ENCODE measurements around the gene SLC25A26.

Gene SLC25A26

GRCh38 chr3:66320390-66320789, 99.6 kb downstream of the SLC25A26 start:
- DNase-seq (ENCODE audit: low read depth in 3 of 3): no peak

GRCh38 chr3:66322436-66322835, 101.6 kb downstream of the SLC25A26 start:
- DNase-seq (ENCODE audit: low read depth in 3 of 3): no peak

- DNase-seq (ENCODE audit: low read depth in 3 of 3): no peak
Observed at GRCh38 chr3:66326340-66326739, 105.5 kb downstream of the SLC25A26 start.

GRCh38 chr3:66335671-66336070, 114.9 kb downstream of the SLC25A26 start:
- DNase-seq (ENCODE audit: low read depth in 3 of 3): no peak

GRCh38 chr3:66336333-66336766, 115.5 kb downstream of the SLC25A26 start:
- DNase-seq (ENCODE audit: low read depth in 3 of 3): no peak

GRCh38 chr3:66338927-66339326, 118.1 kb downstream of the SLC25A26 start:
- no peak for DNase-seq (ENCODE audit: low read depth in 3 of 3)

- DNase-seq (ENCODE audit: low read depth in 3 of 3): no peak
Observed at GRCh38 chr3:66342717-66343356, 122.0 kb downstream of the SLC25A26 start.

GRCh38 chr3:66344391-66344811, 123.6 kb downstream of the SLC25A26 start:
- no peak for DNase-seq (ENCODE audit: low read depth in 3 of 3)

- no peak for DNase-seq (ENCODE audit: low read depth in 3 of 3)
Observed at GRCh38 chr3:66344848-66345578, 124.2 kb downstream of the SLC25A26 start.

GRCh38 chr3:66348704-66349103, 127.9 kb downstream of the SLC25A26 start:
- DNase-seq (ENCODE audit: low read depth in 3 of 3): no peak

GRCh38 chr3:66350601-66351000, 129.8 kb downstream of the SLC25A26 start:
- DNase-seq (ENCODE audit: low read depth in 3 of 3): no peak

- DNase-seq (ENCODE audit: low read depth in 3 of 3): no peak
Observed at GRCh38 chr3:66353039-66353438, 132.2 kb downstream of the SLC25A26 start.

GRCh38 chr3:66353530-66353929, 132.7 kb downstream of the SLC25A26 start:
- DNase-seq (ENCODE audit: low read depth in 3 of 3): no peak

GRCh38 chr3:66354001-66354400, 133.2 kb downstream of the SLC25A26 start:
- DNase-seq (ENCODE audit: low read depth in 3 of 3): no peak

GRCh38 chr3:66355394-66355793, 134.6 kb downstream of the SLC25A26 start:
- no peak for DNase-seq (ENCODE audit: low read depth in 3 of 3)

GRCh38 chr3:66355997-66356396, 135.2 kb downstream of the SLC25A26 start:
- no peak for DNase-seq (ENCODE audit: low read depth in 3 of 3)

- no peak for DNase-seq (ENCODE audit: low read depth in 3 of 3)
Observed at GRCh38 chr3:66361356-66361755, 140.6 kb downstream of the SLC25A26 start.

GRCh38 chr3:66362541-66362941, 141.7 kb downstream of the SLC25A26 start:
- no peak for DNase-seq (ENCODE audit: low read depth in 3 of 3)

GRCh38 chr3:66363148-66363547, 142.3 kb downstream of the SLC25A26 start:
- no peak for DNase-seq (ENCODE audit: low read depth in 3 of 3)

- no peak for DNase-seq (ENCODE audit: low read depth in 3 of 3)
Observed at GRCh38 chr3:66365080-66365479, 144.3 kb downstream of the SLC25A26 start.

GRCh38 chr3:66366747-66367146, 145.9 kb downstream of the SLC25A26 start:
- DNase-seq (ENCODE audit: low read depth in 3 of 3): no peak

GRCh38 chr3:66367979-66368378, 147.2 kb downstream of the SLC25A26 start:
- no peak for DNase-seq (ENCODE audit: low read depth in 3 of 3)

- DNase-seq (ENCODE audit: low read depth in 3 of 3): no peak
Observed at GRCh38 chr3:66370179-66370578, 149.4 kb downstream of the SLC25A26 start.

Data from stimulated activated CD4-positive, alpha-beta T cell treated with anti-CD3 and anti-CD28 coated beads, TNF-alpha, amount 100 ng/mL, for 48 hours (primary cell).